HG03378 (cell line): ENCODE results near the gene MUSTN1.

Experiments
- ATAC-seq: cut with Tn5 transposase; IDR thresholded peaks from one replicate; pipeline ENCODE4 v1.9.1; 2021; ENCODE audit warnings: mild to moderate bottlenecking, moderate library complexity; ENCODE audit not compliant: unreplicated experiment

The MUSTN1 gene

DNA sequence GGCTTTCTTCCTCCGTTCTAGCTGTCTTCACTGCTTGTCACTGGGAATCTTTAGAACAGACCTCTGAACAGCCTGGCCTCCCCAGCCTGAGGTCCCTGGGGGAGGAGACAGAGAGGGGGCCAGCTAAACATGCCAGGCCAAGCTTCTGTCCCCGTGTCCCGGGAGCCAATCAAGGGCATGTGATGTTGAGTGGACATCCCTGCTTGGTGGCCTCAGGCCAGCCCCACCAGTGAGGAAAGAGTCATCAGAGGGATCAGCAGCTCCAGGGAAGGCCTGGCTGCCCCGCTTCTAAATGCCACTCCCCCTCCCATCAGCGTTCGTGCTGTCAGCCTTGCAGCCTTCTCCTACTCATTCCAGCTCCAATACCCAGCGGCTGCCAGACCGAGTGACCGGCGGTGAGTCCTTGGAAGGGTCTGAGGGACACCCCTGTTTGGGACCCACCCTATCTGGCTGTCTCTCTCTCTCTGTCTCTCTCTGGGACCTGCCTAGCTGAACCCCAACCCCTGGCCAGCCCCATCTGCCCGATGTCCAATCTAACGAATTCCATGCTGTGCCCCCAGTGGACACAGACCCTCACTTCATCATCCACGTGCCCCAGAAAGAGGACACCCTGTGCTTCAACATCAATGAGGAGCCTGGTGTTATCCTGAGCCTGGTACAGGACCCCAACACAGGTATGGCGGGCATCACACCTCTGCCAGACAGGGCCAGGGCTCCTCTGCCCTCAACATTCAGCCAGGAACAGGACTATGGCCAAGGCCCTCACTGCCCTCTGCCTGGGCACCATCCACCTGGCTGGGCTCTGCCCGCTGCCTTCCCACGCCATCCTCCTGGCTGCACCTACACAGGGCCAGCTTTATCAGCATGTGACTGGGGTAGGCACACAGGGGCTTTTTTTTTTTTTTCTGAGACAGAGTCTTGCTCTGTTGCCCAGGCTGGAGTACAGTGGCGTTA is 46.9 kb downstream of the MUSTN1 start:
- ATAC-seq: no peak

DNA sequence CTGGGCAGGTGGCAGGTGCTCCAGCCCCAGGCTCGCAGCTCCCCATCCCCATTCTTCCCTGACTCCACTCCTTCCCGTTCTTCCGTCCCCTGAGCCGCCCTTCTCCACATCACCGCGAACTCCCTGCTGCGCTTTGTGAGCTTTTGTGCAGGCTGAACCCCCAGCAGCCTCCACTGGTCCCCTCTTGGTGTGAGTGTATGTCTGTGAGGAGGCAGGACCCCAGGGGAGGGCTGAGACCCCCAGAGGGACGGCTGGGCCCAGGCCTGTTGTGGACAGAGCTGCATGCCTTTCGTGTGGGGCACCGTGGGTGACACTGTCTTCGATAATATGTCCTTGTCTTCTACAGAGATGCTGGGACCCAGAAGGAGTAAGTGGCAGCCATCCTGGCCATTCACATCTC is 47.6 kb downstream of the MUSTN1 start:
- ATAC-seq: no peak

DNA sequence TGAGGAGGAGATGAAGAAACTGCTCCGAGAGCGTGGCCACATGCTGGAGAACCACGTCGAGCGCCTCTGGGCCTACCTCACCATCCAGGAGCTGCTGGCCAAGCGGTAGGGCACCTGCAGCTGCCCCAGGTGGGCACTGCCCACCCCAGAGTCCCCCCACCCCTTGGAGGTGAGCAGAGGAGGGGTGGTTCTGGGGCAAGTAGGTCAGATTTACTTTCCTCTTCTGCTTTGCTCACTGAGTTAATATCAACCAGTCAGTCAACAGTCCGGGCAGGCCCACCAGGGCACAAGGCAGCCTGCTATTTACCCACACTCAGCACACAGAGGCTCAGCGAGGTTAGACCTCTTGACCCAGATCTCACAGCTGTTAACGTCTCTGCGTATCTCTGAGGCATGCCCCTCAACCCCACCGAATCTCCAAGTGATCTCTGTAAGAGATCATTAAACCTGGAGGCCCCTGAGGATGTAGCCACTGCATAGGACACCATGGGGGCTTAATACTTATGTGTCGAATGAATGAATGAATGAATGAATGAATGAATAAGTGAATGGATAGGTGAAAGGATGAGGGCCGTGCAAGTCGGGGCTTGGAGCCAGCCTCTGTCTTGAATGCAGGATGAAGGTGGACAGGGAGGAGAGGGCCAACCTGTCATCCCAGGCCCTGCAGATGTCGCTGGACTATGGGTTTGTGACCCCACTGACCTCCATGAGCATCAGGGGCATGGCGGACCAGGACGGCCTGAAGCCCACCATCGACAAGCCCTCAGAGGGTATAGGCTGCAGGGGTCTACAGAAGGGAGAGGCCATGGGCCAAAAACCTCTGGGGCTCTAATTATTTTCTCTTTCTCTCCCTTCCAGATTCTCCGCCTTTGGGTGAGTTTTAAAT is 48.2 kb downstream of the MUSTN1 start:
- no peak for ATAC-seq

DNA sequence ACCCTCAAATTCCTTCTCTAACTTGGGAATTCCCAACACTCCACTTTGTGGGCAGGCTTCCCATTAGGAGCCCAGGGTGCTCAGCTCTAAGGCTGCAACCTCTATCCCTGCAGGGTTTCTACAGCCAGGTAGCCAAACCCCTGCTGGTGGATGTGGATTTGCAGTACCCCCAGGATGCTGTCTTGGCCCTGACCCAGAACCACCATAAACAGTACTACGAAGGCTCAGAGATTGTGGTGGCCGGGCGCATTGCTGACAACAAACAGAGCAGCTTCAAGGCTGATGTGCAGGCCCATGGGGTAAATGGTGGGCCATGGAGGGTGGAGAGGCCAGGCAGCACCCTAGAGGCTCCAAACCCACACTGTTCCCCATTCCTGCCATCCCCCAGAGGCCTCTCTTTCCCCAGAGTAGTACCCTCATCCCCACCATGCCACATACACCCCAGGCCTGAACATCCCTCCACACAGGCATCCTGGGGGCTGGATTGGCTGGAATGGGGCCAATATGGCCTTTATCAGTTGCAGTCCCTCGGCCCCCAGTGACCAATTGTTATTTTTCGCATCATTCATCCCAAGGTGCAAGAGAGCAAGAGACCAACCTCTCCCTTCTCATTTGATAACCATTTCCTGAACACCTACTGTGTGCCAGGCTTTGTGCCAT is 49.8 kb downstream of the MUSTN1 start:
- ATAC-seq: no peak

DNA sequence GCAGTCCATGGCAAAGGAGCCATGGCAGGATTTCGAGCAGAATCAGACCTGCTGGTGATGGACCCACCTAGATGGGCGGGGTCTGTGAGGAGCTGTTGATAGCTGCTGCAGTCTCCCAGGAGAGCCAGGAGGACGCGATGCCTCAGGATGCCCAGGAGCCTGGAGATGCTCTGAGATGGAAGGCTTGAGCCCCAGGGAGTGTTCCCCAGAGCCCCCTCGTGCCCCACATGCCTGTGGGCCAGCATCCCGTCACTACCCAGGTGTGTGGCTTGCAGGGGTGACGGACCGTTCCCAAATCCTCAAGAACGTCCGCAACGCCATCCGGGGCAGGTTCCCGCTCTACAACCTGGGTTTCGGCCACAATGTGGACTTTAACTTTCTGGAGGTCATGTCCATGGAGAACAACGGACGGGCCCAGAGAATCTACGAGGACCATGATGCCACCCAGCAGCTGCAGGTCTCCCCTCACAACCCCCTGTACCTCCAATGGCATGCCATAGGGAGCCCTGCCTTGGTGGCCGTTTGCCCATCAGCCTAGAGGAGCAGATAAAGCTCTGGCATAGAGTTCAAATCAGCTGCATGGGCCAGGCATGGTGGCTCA is 50.7 kb downstream of the MUSTN1 start:
- ATAC-seq: no peak

DNA sequence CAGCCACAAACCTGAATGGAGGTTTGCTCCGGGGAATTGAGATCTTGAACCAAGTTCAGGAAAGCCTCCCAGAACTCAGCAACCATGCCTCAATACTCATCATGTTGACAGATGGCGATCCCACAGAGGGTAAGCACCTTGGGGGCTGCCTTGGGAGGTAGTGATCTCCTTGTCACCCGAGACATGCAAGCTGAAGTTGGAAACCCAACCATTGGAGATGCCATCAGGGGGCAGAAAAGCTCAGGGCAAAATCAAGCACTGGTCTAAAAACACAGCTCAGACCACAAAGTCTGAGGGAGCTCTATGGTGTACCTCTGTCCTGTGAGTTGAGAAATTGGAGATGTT is 51.6 kb downstream of the MUSTN1 start:
- no peak for ATAC-seq
